SK-N-MC (cell line): ENCODE results near the gene PLEKHG5.

Source experiments
- EZH2 ChIP-seq: fragments of 200-600 bp; sonication (generic); IDR thresholded peaks from one replicate; pipeline ENCODE4 v1.6.1; 2017; ENCODE audit warnings: antibody characterized with exemption
- FOXP2 ChIP-seq: optimal IDR thresholded peaks from 2 replicates; pipeline ENCODE3; 2011; ENCODE audit warnings: mild to moderate bottlenecking, moderate library complexity; ENCODE audit not compliant: insufficient read depth; ENCODE audit errors: extremely low read length, control extremely low read depth
- POLR2AphosphoS5 ChIP-seq: IDR thresholded peaks from 2 replicates; pipeline ENCODE4 v1.6.1; 2012; ENCODE audit warnings: mild to moderate bottlenecking, low read depth, low read length, borderline replicate concordance

- TF ChIP-seq POLR2AphosphoS5, result no peak
- no peak for TF ChIP-seq EZH2
- TF ChIP-seq FOXP2, result no peak
These were observed 15.6 kb upstream of the PLEKHG5 start for GRCh38 chr1:6507037-6507428.
